Central memory CD8-positive, alpha-beta T cell (primary cell): ENCODE measurements around the gene LTBP2.
A peak's percentile ranks its signal among the peaks of the same experiment; 100 is the strongest.

Source experiments
- ATAC-seq: fragments of 150-1000 bp; cut with Tn5 transposase; replicated peaks from 2 replicates; pipeline ENCODE4 v1.10.0; 2022; ENCODE audit warnings: mild to moderate bottlenecking, moderate FRiP score, moderate number of reproducible peaks; ENCODE audit not compliant: poor library complexity, severe bottlenecking; ENCODE audit errors: extremely low read depth
- DNase-seq, 2 donors: peaks; one replicate each; pipeline ENCODE4 v3.0.0; 2021; ENCODE audit warnings: low spot score in 2 of 2
- H3K27ac Mint-ChIP-seq: one replicate; pipeline ENCODE4 v1.8.0; 2022; ENCODE audit warnings: low read depth, mild to moderate bottlenecking, moderate library complexity, mixed read lengths
- H3K27me3 Mint-ChIP-seq: one replicate; pipeline ENCODE4 v1.8.0; 2022; ENCODE audit warnings: mixed read lengths
- H3K36me3 Mint-ChIP-seq: one replicate; pipeline ENCODE4 v1.8.0; 2022; ENCODE audit warnings: mild to moderate bottlenecking, moderate library complexity, mixed read lengths; ENCODE audit not compliant: insufficient read depth
- H3K4me1 Mint-ChIP-seq: one replicate; pipeline ENCODE4 v1.8.0; 2022; ENCODE audit warnings: mixed read lengths
- H3K4me3 Mint-ChIP-seq: one replicate; pipeline ENCODE4 v1.8.0; 2022; ENCODE audit warnings: mild to moderate bottlenecking, moderate library complexity, mixed read lengths
- H3K9me3 Mint-ChIP-seq: one replicate; pipeline ENCODE4 v1.8.0; 2022; ENCODE audit warnings: mixed read lengths

Gene LTBP2

GRCh38 chr14:74634481-74634880 lies 22.4 kb upstream of the LTBP2 start:
- DNase-seq (no peak), ATAC-seq (no peak)
- H3K36me3 Mint-ChIP-seq, result no peaks in the 10 kb centered on the region
- no peak overlapping the region for H3K4me3 Mint-ChIP-seq
- peaks cover 6% of the 10 kb centered on the region for H3K4me1 Mint-ChIP-seq
- H3K9me3 Mint-ChIP-seq, result no peaks in the 10 kb centered on the region
- H3K27ac Mint-ChIP-seq, result no peak overlapping the region
- H3K27me3 Mint-ChIP-seq, result no peaks in the 10 kb centered on the region

GRCh38 chr14:74630881-74631690 lies 19.0 kb upstream of the LTBP2 start:
- Mint-ChIP-seq H3K9me3 (no peaks in the 10 kb centered on the region), H3K4me1 (no peaks in the 10 kb centered on the region), H3K4me3 (no peak overlapping the region), H3K27ac (no peak overlapping the region), H3K36me3 (no peaks in the 10 kb centered on the region), H3K27me3 (no peaks in the 10 kb centered on the region)
- DNase-seq (no peak), ATAC-seq (no peak)

GRCh38 chr14:74628418-74628817 lies 16.4 kb upstream of the LTBP2 start:
- Mint-ChIP-seq H3K9me3 (no peaks in the 10 kb centered on the region), H3K27me3 (no peaks in the 10 kb centered on the region), H3K36me3 (no peaks in the 10 kb centered on the region), H3K4me3 (no peak overlapping the region), H3K4me1 (peaks cover 9% of the 10 kb centered on the region), H3K27ac (no peak overlapping the region)
- no peak for DNase-seq
- no peak for ATAC-seq

- no peaks in the 10 kb centered on the region for H3K36me3 Mint-ChIP-seq
- H3K4me3 Mint-ChIP-seq, result no peak overlapping the region
- ATAC-seq (no peak), DNase-seq (no peak)
- peaks cover 10% of the 10 kb centered on the region for H3K4me1 Mint-ChIP-seq
- H3K9me3 Mint-ChIP-seq, result no peaks in the 10 kb centered on the region
- H3K27me3 Mint-ChIP-seq, result no peaks in the 10 kb centered on the region
- H3K27ac Mint-ChIP-seq, result peak overlapping the region; percentile 32
Observed at GRCh38 chr14:74627076-74627475, 15.0 kb upstream of the LTBP2 start.

GRCh38 chr14:74622257-74622656 lies 10.2 kb upstream of the LTBP2 start:
- no peaks in the 10 kb centered on the region for H3K27me3 Mint-ChIP-seq
- H3K4me3 Mint-ChIP-seq, result no peak overlapping the region
- no peak overlapping the region for H3K27ac Mint-ChIP-seq
- no peaks in the 10 kb centered on the region for H3K9me3 Mint-ChIP-seq
- ATAC-seq (no peak), DNase-seq (no peak)
- H3K36me3 Mint-ChIP-seq, result peaks cover 21% of the 10 kb centered on the region
- peaks cover 58% of the 10 kb centered on the region for H3K4me1 Mint-ChIP-seq

GRCh38 chr14:74621556-74621955 lies 9.5 kb upstream of the LTBP2 start:
- H3K4me1 Mint-ChIP-seq, result peaks cover 61% of the 10 kb centered on the region
- no peak for ATAC-seq
- H3K27ac Mint-ChIP-seq, result no peak overlapping the region

GRCh38 chr14:74620923-74621322 lies 8.9 kb upstream of the LTBP2 start:
- H3K4me3 Mint-ChIP-seq, result peak overlapping the region; percentile 70
- peaks cover 21% of the 10 kb centered on the region for H3K36me3 Mint-ChIP-seq
- H3K4me1 Mint-ChIP-seq, result peaks cover 67% of the 10 kb centered on the region
- H3K27ac Mint-ChIP-seq, result peak overlapping the region; percentile 66
- H3K9me3 Mint-ChIP-seq, result no peaks in the 10 kb centered on the region
- DNase-seq, result no peak
- no peaks in the 10 kb centered on the region for H3K27me3 Mint-ChIP-seq
- ATAC-seq, result no peak

More at GRCh38 chr14:74621556-74621955, 9.5 kb upstream of the LTBP2 start:
- Mint-ChIP-seq H3K4me3 (no peak overlapping the region), H3K36me3 (peaks cover 21% of the 10 kb centered on the region), H3K27me3 (no peaks in the 10 kb centered on the region), H3K9me3 (no peaks in the 10 kb centered on the region)
- DNase-seq, result no peak

- Mint-ChIP-seq H3K9me3 (no peaks in the 10 kb centered on the region), H3K4me1 (peaks cover 71% of the 10 kb centered on the region), H3K36me3 (peaks cover 21% of the 10 kb centered on the region), H3K4me3 (peak overlapping the region; percentile 70), H3K27me3 (no peaks in the 10 kb centered on the region), H3K27ac (peak overlapping the region; percentile 66)
- DNase-seq, result peak in 1 of 2 donors; percentile 21
- peak; percentile 29 for ATAC-seq
Observed at GRCh38 chr14:74620497-74620921, 8.5 kb upstream of the LTBP2 start.

- DNase-seq (no peak), ATAC-seq (no peak)
- Mint-ChIP-seq H3K4me3 (peak overlapping the region; percentile 70), H3K27me3 (no peaks in the 10 kb centered on the region), H3K27ac (no peak overlapping the region), H3K4me1 (peaks cover 79% of the 10 kb centered on the region), H3K36me3 (peaks cover 21% of the 10 kb centered on the region), H3K9me3 (no peaks in the 10 kb centered on the region)
Observed at GRCh38 chr14:74619672-74620131, 7.7 kb upstream of the LTBP2 start.

- Mint-ChIP-seq H3K27ac (peak overlapping the region; percentile 89), H3K4me1 (peaks cover 83% of the 10 kb centered on the region), H3K36me3 (peaks cover 21% of the 10 kb centered on the region), H3K4me3 (peak overlapping the region; percentile 70), H3K9me3 (no peaks in the 10 kb centered on the region), H3K27me3 (no peaks in the 10 kb centered on the region)
- DNase-seq (peak; percentile 61 to 83), ATAC-seq (peak; percentile 94)
Observed at GRCh38 chr14:74618078-74618952, 6.3 kb upstream of the LTBP2 start.

- Mint-ChIP-seq H3K27ac (peak overlapping the region; percentile 89), H3K4me1 (peaks cover 82% of the 10 kb centered on the region), H3K9me3 (no peaks in the 10 kb centered on the region), H3K27me3 (no peaks in the 10 kb centered on the region), H3K36me3 (peaks cover 21% of the 10 kb centered on the region), H3K4me3 (peak overlapping the region; percentile 70)
- DNase-seq (no peak), ATAC-seq (no peak)
Observed at GRCh38 chr14:74616996-74617700, 5.1 kb upstream of the LTBP2 start.

GRCh38 chr14:74616507-74616906 lies 4.5 kb upstream of the LTBP2 start:
- H3K4me3 Mint-ChIP-seq, result no peak overlapping the region
- no peaks in the 10 kb centered on the region for H3K27me3 Mint-ChIP-seq
- no peak overlapping the region for H3K27ac Mint-ChIP-seq
- H3K4me1 Mint-ChIP-seq, result peaks cover 76% of the 10 kb centered on the region
- DNase-seq (no peak), ATAC-seq (no peak)
- H3K36me3 Mint-ChIP-seq, result peaks cover 21% of the 10 kb centered on the region
- no peaks in the 10 kb centered on the region for H3K9me3 Mint-ChIP-seq
